ENCODE data around the gene TRPC4.

DNA sequence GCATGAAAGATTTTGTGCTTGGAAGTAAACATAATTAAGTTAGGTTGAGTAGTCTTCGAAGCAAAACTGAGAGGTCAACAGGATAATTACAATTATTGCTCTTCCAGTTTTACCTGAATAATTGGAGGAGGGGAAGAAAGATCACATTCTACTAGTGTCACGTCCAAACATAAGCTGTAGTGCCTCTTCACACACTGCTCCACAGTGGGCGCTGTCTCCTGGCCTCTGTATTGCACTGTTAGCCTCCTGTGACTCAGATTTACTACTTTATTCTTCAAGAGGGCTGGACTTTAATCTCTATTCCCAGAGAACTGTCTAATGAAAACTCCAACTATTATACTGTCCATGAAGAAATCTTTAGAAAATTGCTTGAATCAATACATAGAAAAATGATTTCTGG, 62.9 kb downstream of the TRPC4 start:
- TF ChIP-seq, protein P1, sequence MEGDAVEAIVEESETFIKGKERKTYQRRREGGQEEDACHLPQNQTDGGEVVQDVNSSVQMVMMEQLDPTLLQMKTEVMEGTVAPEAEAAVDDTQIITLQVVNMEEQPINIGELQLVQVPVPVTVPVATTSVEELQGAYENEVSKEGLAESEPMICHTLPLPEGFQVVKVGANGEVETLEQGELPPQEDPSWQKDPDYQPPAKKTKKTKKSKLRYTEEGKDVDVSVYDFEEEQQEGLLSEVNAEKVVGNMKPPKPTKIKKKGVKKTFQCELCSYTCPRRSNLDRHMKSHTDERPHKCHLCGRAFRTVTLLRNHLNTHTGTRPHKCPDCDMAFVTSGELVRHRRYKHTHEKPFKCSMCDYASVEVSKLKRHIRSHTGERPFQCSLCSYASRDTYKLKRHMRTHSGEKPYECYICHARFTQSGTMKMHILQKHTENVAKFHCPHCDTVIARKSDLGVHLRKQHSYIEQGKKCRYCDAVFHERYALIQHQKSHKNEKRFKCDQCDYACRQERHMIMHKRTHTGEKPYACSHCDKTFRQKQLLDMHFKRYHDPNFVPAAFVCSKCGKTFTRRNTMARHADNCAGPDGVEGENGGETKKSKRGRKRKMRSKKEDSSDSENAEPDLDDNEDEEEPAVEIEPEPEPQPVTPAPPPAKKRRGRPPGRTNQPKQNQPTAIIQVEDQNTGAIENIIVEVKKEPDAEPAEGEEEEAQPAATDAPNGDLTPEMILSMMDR (IDR thresholded peaks at IDR 0.05), result no peak
- TF ChIP-seq POLR2A (IDR thresholded peaks at IDR 0.05) (no peak), POLR2AphosphoS5 (IDR thresholded peaks at IDR 0.05) (no peak)
